Amygdala (tissue), 56 donors: ENCODE data around the gene BMAL1.

ENCODE experiments used
- DNase-seq, 56 donors: peaks; one replicate each; lab custom pipeline; 2025; lab: John Stamatoyannopoulos, UW

The BMAL1 gene

GRCh38 chr11:13260963-13261588 lies 16.5 kb upstream of the BMAL1 start:
- no peak for DNase-seq

- no peak for DNase-seq
Observed at GRCh38 chr11:13261591-13262061, 16.0 kb upstream of the BMAL1 start.

GRCh38 chr11:13262096-13262495 lies 15.5 kb upstream of the BMAL1 start:
- DNase-seq = no peak

- no peak for DNase-seq
Observed at GRCh38 chr11:13268791-13269190, 8.8 kb upstream of the BMAL1 start.

GRCh38 chr11:13269775-13270174 lies 7.8 kb upstream of the BMAL1 start:
- DNase-seq = no peak

GRCh38 chr11:13271060-13271693 lies 6.4 kb upstream of the BMAL1 start:
- no peak for DNase-seq

- DNase-seq = no peak
Observed at GRCh38 chr11:13276454-13276831, 1.1 kb upstream of the BMAL1 start.

GRCh38 chr11:13276832-13277767 lies 490 bp upstream of the BMAL1 start:
- peak; percentile 70 to 98 (median 95) for DNase-seq

GRCh38 chr11:13278609-13279486 lies 1.3 kb downstream of the BMAL1 start:
- DNase-seq = peak in 3 of 56 donors; percentile 36 to 49 (median 47)

GRCh38 chr11:13279487-13279834 lies 1.9 kb downstream of the BMAL1 start:
- no peak for DNase-seq

GRCh38 chr11:13280092-13280722 lies 2.6 kb downstream of the BMAL1 start:
- no peak for DNase-seq

- DNase-seq = no peak
Observed at GRCh38 chr11:13280777-13281176, 3.2 kb downstream of the BMAL1 start.

- no peak for DNase-seq
Observed at GRCh38 chr11:13283636-13284035, 6.0 kb downstream of the BMAL1 start.

GRCh38 chr11:13284776-13285588 lies 7.4 kb downstream of the BMAL1 start:
- no peak for DNase-seq

GRCh38 chr11:13286279-13286821 lies 8.8 kb downstream of the BMAL1 start:
- no peak for DNase-seq

- DNase-seq = no peak
Observed at GRCh38 chr11:13287036-13287435, 9.4 kb downstream of the BMAL1 start.

GRCh38 chr11:13287681-13288080 lies 10.1 kb downstream of the BMAL1 start:
- no peak for DNase-seq

GRCh38 chr11:13288375-13289029 lies 10.9 kb downstream of the BMAL1 start:
- no peak for DNase-seq
